ENCODE data around the gene SYCP1.

- TF ChIP-seq, protein P1, sequence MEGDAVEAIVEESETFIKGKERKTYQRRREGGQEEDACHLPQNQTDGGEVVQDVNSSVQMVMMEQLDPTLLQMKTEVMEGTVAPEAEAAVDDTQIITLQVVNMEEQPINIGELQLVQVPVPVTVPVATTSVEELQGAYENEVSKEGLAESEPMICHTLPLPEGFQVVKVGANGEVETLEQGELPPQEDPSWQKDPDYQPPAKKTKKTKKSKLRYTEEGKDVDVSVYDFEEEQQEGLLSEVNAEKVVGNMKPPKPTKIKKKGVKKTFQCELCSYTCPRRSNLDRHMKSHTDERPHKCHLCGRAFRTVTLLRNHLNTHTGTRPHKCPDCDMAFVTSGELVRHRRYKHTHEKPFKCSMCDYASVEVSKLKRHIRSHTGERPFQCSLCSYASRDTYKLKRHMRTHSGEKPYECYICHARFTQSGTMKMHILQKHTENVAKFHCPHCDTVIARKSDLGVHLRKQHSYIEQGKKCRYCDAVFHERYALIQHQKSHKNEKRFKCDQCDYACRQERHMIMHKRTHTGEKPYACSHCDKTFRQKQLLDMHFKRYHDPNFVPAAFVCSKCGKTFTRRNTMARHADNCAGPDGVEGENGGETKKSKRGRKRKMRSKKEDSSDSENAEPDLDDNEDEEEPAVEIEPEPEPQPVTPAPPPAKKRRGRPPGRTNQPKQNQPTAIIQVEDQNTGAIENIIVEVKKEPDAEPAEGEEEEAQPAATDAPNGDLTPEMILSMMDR (IDR thresholded peaks at IDR 0.05), result no peak
- TF ChIP-seq POLR2A (IDR thresholded peaks at IDR 0.05), result no peak
Observed at GRCh38 chr1:114901814-114902213, 47.2 kb downstream of the SYCP1 start.
